Measurements from ENCODE around the gene FBXO28.

Gene FBXO28

DNA sequence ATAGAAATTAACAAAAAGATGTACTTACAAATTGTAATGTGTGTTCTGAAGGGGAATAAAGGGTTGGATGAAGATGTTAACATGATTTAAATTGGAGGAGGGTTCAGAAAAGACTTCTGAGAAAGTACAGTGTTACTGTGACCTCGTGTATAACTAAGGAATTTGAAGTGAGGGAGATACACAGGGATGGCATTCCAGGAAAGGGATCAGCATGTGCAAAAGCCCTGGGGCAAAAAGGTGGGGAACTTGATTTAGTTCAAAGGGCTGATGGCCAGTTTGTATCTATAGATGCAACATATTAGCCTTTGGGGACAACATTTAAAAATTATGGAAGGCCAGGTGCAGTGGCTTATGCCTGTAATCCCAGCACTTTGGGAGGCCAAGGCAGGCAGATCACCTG is 35.8 kb downstream of the FBXO28 start:
- no peak for FAIRE-seq
- DNase-seq (ENCODE audit: insufficient read length, low spot score), result no peak
- TF ChIP-seq, protein P1, sequence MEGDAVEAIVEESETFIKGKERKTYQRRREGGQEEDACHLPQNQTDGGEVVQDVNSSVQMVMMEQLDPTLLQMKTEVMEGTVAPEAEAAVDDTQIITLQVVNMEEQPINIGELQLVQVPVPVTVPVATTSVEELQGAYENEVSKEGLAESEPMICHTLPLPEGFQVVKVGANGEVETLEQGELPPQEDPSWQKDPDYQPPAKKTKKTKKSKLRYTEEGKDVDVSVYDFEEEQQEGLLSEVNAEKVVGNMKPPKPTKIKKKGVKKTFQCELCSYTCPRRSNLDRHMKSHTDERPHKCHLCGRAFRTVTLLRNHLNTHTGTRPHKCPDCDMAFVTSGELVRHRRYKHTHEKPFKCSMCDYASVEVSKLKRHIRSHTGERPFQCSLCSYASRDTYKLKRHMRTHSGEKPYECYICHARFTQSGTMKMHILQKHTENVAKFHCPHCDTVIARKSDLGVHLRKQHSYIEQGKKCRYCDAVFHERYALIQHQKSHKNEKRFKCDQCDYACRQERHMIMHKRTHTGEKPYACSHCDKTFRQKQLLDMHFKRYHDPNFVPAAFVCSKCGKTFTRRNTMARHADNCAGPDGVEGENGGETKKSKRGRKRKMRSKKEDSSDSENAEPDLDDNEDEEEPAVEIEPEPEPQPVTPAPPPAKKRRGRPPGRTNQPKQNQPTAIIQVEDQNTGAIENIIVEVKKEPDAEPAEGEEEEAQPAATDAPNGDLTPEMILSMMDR (IDR thresholded peaks at IDR 0.05; ENCODE audit: insufficient read depth, missing control alignments), result no peak

DNA sequence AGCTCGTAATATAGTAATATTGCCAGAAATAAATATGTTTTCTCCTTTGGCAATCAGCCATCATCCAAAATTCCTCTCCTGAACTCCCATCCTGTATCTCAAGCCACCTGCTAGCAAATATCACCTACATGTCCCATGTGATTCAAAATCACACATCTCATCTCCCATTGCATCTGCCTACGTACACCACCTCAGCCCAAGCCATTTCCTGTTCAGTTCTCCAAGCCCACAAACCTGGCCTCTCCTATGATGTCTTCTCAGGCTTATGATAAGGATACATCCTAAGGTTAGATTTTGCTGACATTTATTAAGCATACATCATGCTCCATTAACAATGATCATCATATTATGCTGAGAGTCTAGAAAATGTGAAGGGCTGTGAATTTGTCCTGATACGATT is 37.2 kb downstream of the FBXO28 start:
- TF ChIP-seq, protein P1 (IDR thresholded peaks at IDR 0.05; ENCODE audit: insufficient read depth, missing control alignments), result no peak
- FAIRE-seq (peak; percentile 38), DNase-seq (ENCODE audit: insufficient read length, low spot score) (no peak)

DNA sequence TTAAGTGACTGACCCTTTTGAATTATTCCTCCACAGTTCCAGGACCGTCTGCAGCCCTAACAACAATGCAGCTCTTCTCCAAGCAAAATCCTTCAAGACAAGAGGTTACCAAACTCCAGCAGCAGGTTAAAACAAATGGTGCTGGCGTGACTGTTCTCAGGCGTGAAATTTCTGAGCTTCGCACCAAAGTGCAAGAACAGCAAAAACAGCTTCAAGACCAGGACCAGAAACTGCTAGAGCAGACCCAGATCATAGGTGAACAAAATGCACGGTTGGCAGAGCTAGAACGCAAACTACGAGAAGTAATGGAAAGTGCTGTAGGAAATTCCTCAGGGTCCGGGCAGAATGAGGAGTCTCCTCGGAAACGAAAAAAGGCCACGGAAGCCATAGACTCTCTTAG is 43.4 kb downstream of the FBXO28 start:
- peak; percentile 16 for FAIRE-seq
- TF ChIP-seq, protein P1 (IDR thresholded peaks at IDR 0.05; ENCODE audit: insufficient read depth, missing control alignments), result no peak
- no peak for DNase-seq (ENCODE audit: insufficient read length, low spot score)

DNA sequence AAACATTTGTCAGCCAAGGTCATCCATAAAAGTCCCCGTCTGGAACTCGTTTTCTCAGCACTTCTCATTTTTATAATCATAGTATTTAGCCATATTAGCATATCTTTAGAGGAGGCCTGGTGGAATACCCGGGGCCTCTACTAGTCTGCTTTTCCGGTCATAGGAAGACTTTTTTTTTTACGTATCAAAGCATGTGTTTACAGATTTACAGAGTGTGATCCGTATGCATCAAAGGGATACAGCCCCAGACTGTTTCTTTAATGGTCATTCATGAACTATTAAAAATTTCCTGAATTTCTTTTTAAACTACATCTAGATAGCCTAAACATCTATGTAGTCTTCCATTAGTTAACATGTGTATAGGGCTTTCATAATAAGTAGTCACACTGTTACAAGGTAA is 45.6 kb downstream of the FBXO28 start:
- DNase-seq (ENCODE audit: insufficient read length, low spot score), result no peak
- FAIRE-seq, result no peak
- TF ChIP-seq, protein P1 (IDR thresholded peaks at IDR 0.05; ENCODE audit: insufficient read depth, missing control alignments), result no peak

DNA sequence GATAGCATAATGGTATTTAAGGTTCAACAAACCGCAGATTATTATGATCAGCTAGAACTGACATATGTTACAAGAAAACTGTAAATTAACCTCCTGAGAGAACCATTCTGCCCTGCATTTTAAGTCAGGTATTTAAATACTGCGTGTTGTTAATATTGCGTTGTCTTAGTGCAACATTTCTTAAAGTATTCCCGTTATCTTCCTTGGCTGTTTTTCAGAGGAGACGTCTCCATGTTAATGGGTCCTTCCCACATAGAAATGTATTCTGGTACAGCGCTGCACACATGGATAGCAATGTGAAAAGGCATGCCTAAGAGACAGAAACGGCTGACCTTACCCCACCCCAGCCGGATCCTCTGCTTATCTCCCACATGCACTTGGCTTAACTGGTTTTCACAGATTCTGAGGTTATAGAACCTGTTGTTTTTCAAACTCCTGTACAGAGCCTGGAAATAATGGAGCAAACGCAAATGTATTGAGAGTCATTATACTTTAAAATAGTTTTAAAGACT is 46.3 kb downstream of the FBXO28 start:
- no peak for DNase-seq (ENCODE audit: insufficient read length, low spot score)
- FAIRE-seq, result no peak
- TF ChIP-seq, protein P1 (IDR thresholded peaks at IDR 0.05; ENCODE audit: insufficient read depth, missing control alignments), result no peak

DNA sequence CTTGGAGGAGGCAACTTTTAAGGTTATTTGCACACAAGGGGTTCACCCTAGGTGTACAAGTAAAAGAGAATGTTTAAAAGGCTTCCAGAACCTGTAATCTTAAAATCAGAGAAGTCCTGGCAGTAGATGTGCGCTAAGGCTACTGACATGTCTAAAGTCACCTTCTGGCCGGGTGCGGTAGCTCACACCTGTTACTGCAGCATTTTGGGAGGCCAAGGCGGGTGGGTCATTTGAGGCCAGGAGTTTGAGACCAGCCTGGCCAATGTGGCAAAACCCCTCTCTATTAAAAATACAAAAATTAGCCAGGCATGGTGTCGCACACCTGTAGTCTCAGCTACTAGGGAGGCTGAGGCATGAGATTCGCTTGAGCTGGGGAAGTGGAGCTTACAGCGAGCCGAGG is 48.9 kb downstream of the FBXO28 start:
- FAIRE-seq (no peak), DNase-seq (ENCODE audit: insufficient read length, low spot score) (no peak)
- TF ChIP-seq, protein P1 (IDR thresholded peaks at IDR 0.05; ENCODE audit: insufficient read depth, missing control alignments), result no peak

DNA sequence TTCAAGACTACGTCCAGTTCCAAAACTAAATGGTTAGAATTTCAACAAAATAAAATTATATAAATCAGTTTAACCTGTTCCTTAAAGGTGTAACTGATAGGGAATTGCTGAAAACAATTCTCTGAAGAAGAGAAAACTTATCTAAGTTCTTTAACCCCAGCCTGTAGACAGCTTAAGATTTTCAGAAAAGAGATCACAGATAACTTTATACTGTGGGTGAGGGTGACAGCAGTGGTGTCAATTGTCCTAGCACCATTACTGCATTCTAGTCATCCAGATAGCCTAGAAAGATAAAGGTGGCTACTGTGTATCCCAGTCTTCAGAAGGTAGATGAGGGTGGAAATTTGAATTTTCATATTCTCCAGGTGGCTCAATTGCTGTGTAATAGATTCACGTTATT is 49.4 kb downstream of the FBXO28 start:
- TF ChIP-seq, protein P1 (IDR thresholded peaks at IDR 0.05; ENCODE audit: insufficient read depth, missing control alignments), result no peak
- no peak for FAIRE-seq

More for the DNA sequence above, 49.4 kb downstream of the FBXO28 start:
- no peak for DNase-seq (ENCODE audit: insufficient read length, low spot score)

Measured in D721Med (cell line).